Pancreas (tissue), 10 donors: Measurements from ENCODE around the gene E2F6. TPM values are rescaled to one million over a fixed set of nuclear protein-coding genes. Genes with fewer than 3 reads are reported as not detected.

Experiments used
- ATAC-seq, 4 donors: fragments of 200-7000 bp; cut with Tn5 transposase; one replicate each; pipeline versions ENCODE4 v1.8.0 to v1.9.1; 2020; ENCODE audit warnings: mild to moderate bottlenecking in 4 of 4, moderate library complexity in 4 of 4
- DNase-seq, 6 donors: peaks; one replicate each; pipeline ENCODE4 v3.0.0-alpha.2; 2020
- FAIRE-seq: peaks from 2 replicates; lab custom pipeline; 2012; peaks lifted over from hg19 to GRCh38; lab: Jason Lieb, UNC
- H3K27ac ChIP-seq, 4 donors: fragments of 200-600 bp; sonication (generic); 1 replicate in 3 of 4; 2 replicates in 1 of 4; pipeline versions ENCODE4 v1.5.0 to v1.8.0; 2020
- H3K27me3 ChIP-seq, 4 donors: fragments of 200-600 bp; one replicate each; pipeline ENCODE4 v1.8.0; 2021
- H3K36me3 ChIP-seq, 3 donors: fragments of 200-600 bp; sonication (generic) in 1 of 3; one replicate each; pipeline versions ENCODE4 v1.5.0 to v1.8.0; 2020 to 2021
- H3K4me1 ChIP-seq, 3 donors: fragments of 200-600 bp; one replicate each; pipeline ENCODE4 v1.8.0; 2021
- H3K4me3 ChIP-seq, 4 donors: fragments of 200-600 bp; sonication (generic) in 2 of 4; one replicate each; pipeline versions ENCODE4 v1.5.0 to v1.8.0; 2020 to 2021
- H3K9me3 ChIP-seq, 4 donors: fragments of 200-600 bp; one replicate each; pipeline ENCODE4 v1.8.0; 2021
- WGBS, 2 donors: extraction: QIAGEN DNeasy Blood & Tissue Kit; methylation state at CpG; one replicate each; pipeline ENCODE4 v1.1.7; 2013; 5-methylcytosine and 5-hydroxymethylcytosine counted together
- intact Hi-C, 3 donors: fragments of 100-400 bp; cut with DNase I; formaldehyde crosslinking; loops; one replicate each; pipeline versions ENCODE4 v1.11.1 to v1.14.2; 2022
- polyA plus RNA-seq, 2 donors: library from polyadenylated mRNA; stranded (reverse); fragments of 200-250 nt; gene quantifications; one replicate each; pipeline ENCODE4 v1.2.3, GENCODE V29; 2013
- total RNA-seq, 6 donors: library from RNA; stranded (reverse); fragmentation: NEBNext Ultra II Directional in 4 of 6; extraction: Animal tissue kit (Norgen Biotek cat#: 25700) in 4 of 6; gene quantifications; one replicate each; pipeline versions ENCODE4 v1.2.1 to v1.2.4, GENCODE V29; 2021 to 2023
- TF ChIP-seq, protein P1 (sequence below), 4 donors: fragments of 200-600 bp; sonication (generic) in 3 of 4; IDR thresholded peaks; one replicate each; pipeline versions ENCODE4 v1.5.0 to v1.8.0; 2021; ENCODE audit warnings: antibody characterized with exemption in 4 of 4
- donor health status: healthy with polysubstance abuse.
- donor health status: DM: no; HTN: no; CAD: no; lungs with moderate emphysema.
- donor health status: DM: no; HTN: no; CAD: no.
- donor health status: control.
- donor health status: control.
- donor health status: Bipolar disorder and iron deficiency.
- donor health status: DM: yes; HTN: yes; CAD: no.
- donor health status: DM: no; HTN: no; CAD: no.
- donor health status: DM: no; HTN: no; CAD: no.
- donor health status: DM: yes; HTN: yes; CAD: no.

E2F6 gene
- total and polyA plus RNA-seq, 8 donors, result 3.0 to 9.6 (median 5.0) TPM

- Histone ChIP-seq H3K27me3 (no peaks in the 10 kb centered on the region), H3K4me3 (no peak overlapping the region), H3K9me3 (no peaks in the 10 kb centered on the region), H3K27ac (no peak overlapping the region), H3K36me3 (no peaks in the 10 kb centered on the region), H3K4me1 (no peaks in the 10 kb centered on the region)
- ATAC-seq (no peak), FAIRE-seq (no peak), DNase-seq (no peak)
- 93 to 95% methylated on average over 5 of the region's 5 CpGs for WGBS, 2 donors
- TF ChIP-seq, protein P1, sequence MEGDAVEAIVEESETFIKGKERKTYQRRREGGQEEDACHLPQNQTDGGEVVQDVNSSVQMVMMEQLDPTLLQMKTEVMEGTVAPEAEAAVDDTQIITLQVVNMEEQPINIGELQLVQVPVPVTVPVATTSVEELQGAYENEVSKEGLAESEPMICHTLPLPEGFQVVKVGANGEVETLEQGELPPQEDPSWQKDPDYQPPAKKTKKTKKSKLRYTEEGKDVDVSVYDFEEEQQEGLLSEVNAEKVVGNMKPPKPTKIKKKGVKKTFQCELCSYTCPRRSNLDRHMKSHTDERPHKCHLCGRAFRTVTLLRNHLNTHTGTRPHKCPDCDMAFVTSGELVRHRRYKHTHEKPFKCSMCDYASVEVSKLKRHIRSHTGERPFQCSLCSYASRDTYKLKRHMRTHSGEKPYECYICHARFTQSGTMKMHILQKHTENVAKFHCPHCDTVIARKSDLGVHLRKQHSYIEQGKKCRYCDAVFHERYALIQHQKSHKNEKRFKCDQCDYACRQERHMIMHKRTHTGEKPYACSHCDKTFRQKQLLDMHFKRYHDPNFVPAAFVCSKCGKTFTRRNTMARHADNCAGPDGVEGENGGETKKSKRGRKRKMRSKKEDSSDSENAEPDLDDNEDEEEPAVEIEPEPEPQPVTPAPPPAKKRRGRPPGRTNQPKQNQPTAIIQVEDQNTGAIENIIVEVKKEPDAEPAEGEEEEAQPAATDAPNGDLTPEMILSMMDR (IDR thresholded peaks at IDR 0.05), result no peak
- intact Hi-C loops, result no loop called here
Observed at GRCh38 chr2:11433822-11434221, 32.1 kb downstream of the E2F6 start.

GRCh38 chr2:11430729-11431128, 35.2 kb downstream of the E2F6 start:
- H3K27me3 ChIP-seq, result no peaks in the 10 kb centered on the region
- ATAC-seq (no peak), FAIRE-seq (no peak), DNase-seq (no peak)
- H3K4me1 ChIP-seq, result no peaks in the 10 kb centered on the region
- H3K27ac ChIP-seq, result no peak overlapping the region
- H3K4me3 ChIP-seq, result no peak overlapping the region
- TF ChIP-seq, protein P1 (IDR thresholded peaks at IDR 0.05), result no peak
- WGBS, 2 donors, result 93 to 95% methylated on average over 5 of the region's 5 CpGs
- intact Hi-C loops, result no loop called here
- H3K9me3 ChIP-seq, result no peaks in the 10 kb centered on the region
- H3K36me3 ChIP-seq, result no peaks in the 10 kb centered on the region

GRCh38 chr2:11427224-11427623, 38.7 kb downstream of the E2F6 start:
- no peaks in the 10 kb centered on the region for H3K9me3 ChIP-seq
- FAIRE-seq (no peak), ATAC-seq (no peak), DNase-seq (no peak)
- intact Hi-C loops, result no loop called here
- TF ChIP-seq, protein P1 (IDR thresholded peaks at IDR 0.05), result no peak
- H3K36me3 ChIP-seq, result no peaks in the 10 kb centered on the region
- H3K27me3 ChIP-seq, result no peaks in the 10 kb centered on the region
- no peak overlapping the region for H3K4me3 ChIP-seq
- H3K4me1 ChIP-seq, result no peaks in the 10 kb centered on the region
- no peak overlapping the region for H3K27ac ChIP-seq

DNA sequence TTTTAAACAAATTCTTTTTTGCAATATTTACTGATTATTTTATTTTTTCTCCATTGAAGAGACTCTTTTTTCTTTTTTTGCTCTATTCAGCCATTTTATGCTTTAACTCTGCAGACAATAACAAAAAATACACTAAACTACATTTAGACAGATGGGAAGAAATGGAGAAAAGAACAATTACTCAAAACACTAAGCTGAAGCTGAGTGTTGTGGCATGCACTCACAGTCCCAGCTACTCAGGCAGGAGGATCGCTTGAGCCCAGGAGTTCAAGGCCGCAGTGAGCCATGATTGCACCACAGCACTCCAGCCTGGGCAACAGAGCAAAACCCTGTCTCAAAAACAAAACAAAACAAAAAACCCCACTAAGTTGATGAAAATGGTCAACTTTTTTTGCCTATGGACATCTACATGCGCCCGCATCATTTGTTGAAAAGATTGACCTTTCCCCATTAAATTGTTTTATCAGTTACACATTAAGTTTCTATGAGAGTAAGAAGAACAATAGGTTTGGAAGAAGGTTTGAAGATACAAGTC, 43.0 kb downstream of the E2F6 start:
- no peak for DNase-seq
- no peaks in the 10 kb centered on the region for H3K36me3 ChIP-seq
- no peaks in the 10 kb centered on the region for H3K27me3 ChIP-seq
- no peak for FAIRE-seq
- no peak overlapping the region for H3K27ac ChIP-seq
- 84% methylated on average over 4 of the region's 4 CpGs for WGBS, 2 donors
- no peaks in the 10 kb centered on the region for H3K4me1 ChIP-seq
- no peaks in the 10 kb centered on the region for H3K9me3 ChIP-seq
- intact Hi-C loops, result no loop called here
- no peak for ATAC-seq
- TF ChIP-seq, protein P1 (IDR thresholded peaks at IDR 0.05), result no peak
- no peak overlapping the region for H3K4me3 ChIP-seq

DNA sequence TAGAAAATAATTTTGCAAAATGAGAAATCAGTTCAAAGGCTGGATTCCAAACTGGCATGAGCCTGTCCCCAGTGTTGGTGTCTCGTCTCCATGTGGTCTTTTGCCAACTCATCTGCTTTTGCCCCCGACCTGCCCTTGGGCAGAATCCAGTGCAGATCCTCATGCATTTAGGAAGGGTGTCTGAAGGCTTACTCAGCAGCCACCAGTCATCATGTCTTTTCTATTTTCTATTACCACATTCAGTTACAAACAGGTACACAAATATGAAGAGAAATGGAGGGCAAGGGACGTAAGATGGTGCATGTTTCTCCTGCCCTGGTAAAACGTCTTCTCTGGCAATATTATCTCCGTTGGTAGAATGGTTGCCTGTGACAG, 43.5 kb downstream of the E2F6 start:
- FAIRE-seq (no peak), ATAC-seq (no peak), DNase-seq (no peak)
- Histone ChIP-seq H3K9me3 (no peaks in the 10 kb centered on the region), H3K36me3 (no peaks in the 10 kb centered on the region), H3K27ac (no peak overlapping the region), H3K27me3 (no peaks in the 10 kb centered on the region), H3K4me1 (no peaks in the 10 kb centered on the region), H3K4me3 (no peak overlapping the region)
- TF ChIP-seq, protein P1 (IDR thresholded peaks at IDR 0.05), result no peak
- WGBS, 2 donors, result 81 to 88% methylated on average over 5 of the region's 5 CpGs
- intact Hi-C loops, result no loop called here
